ENCODE data around the gene ERBB4.
"Not testable (repeated sequence)": the region's sequence is repeated elsewhere in the genome, so short reads cannot be mapped to it uniquely, and the experiment has no call there.

ERBB4 gene

DNA sequence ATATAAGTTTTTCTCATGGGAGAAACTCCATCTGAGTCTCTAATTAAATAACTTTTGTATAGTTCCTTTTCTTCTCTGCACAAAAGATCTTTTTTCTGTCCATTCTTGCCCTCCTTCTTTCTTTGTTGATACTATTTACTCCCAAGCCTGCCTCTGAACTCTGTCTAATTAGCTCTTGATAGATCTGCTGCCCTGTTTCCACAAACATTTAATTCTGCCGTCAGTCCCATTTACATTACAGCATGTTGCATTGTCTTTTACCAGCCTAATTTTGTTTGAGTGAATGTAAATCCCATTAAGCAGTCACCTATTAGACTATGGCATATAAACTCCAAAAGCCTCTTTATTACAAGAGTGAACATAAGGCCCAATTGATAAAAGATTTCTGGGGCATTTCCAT lies 254.4 kb downstream of the ERBB4 start:
- no peak for DNase-seq

GRCh38 chr2:212282671-212283261 lies 255.8 kb downstream of the ERBB4 start:
- DNase-seq: no peak

- no peak for DNase-seq
Observed at GRCh38 chr2:212276813-212277212, 261.8 kb downstream of the ERBB4 start.

GRCh38 chr2:212274215-212274614 lies 264.4 kb downstream of the ERBB4 start:
- no peak for DNase-seq

DNA sequence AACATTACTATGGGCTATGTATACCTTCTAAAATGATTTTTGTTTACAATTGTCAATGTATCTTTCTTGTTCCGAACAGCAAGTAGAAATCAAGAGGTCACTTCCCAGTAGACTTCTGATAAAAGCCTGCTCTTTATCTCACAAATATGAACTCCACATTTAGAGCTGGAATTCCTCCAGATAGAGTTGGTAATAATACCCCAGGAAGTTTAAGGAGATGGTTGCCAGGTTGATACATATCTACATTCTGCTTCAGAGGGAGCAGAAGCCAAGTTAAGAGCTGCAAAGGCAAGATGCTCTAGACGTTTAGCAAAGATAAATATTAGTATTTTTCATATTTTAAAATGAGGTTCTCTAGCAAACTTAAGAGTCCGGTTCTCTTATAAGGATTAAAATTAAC lies 267.0 kb downstream of the ERBB4 start:
- DNase-seq: no peak

- DNase-seq: no peak
Observed at GRCh38 chr2:212269005-212269404, 269.6 kb downstream of the ERBB4 start.

DNA sequence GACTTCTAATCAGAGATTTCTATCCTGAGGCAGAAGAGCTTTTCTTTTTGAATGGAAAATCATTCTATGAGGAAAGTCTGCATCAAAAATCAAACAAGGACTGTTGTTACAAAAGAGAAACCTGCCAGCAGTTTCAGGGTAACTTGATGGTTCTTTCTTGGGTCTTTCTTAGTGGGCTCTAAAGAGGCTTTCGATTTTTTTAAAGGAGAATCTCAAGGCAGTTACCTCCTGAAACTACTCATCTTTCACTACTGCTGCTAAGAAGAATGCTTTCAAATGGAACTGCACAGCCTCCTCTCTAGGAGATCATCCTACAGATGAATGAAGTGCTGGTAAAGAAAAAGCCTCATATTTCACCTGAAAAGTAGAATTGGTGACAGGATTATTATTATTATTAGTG lies 272.3 kb downstream of the ERBB4 start:
- no peak for DNase-seq

DNA sequence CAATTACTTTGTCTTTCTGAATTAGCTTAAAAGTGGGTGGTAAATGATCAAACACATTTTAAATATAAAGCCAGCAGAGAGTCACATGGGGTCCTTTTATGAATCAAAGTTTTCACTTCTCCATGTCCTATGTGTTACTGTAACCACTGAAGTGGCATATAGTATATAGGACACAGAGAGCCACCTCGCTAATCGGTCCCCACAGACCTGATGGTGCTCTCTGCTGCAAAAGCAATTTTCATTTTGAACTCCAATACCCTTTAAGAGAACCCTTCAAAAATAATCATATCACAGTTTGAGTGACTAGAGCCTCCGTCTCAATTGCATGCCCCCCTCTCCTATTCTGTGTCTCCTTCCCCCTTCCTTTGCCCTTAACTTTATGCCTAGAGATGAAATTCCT lies 272.8 kb downstream of the ERBB4 start:
- DNase-seq: no peak

DNA sequence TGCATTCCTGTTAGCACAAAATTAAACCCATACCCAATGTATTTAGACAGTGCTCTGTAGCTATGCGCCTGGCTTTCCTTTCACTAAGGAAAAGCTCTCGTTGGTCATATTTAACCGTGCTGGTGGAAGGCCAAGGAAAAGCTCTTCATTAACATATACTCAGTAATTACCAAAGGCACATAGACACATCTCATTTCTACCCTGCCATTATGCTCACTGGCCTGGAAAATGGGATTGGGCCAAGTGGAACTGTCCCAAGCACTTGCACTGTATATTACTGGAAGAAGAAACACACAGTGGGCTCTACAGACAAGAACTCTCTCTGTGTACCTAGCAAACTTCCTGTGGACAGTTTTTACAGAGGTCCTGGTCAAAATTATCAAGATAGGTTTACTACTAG lies 274.4 kb downstream of the ERBB4 start:
- no peak for DNase-seq

GRCh38 chr2:212259226-212259625 lies 279.4 kb downstream of the ERBB4 start:
- no peak for DNase-seq

- DNase-seq: no peak
Observed at GRCh38 chr2:212254339-212254738, 284.3 kb downstream of the ERBB4 start.

DNA sequence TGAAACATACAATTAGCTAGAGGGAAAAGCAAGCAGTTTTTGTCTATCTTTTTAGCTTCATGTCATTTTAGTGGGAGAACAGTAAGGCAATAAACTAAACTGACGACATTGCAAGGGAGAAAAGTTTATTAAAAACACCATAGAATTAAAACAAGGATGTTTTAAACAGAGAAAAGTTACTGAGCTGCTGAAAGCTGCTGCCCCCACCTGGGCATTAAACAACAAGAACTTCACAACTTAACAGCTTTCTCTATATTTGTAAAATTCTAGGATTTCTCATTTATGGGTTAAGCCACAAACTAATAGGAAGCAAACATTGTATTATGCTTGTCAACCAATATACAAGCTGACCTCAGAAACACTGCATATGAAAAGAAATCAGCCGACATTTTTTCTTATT lies 289.2 kb downstream of the ERBB4 start:
- no peak for DNase-seq

GRCh38 chr2:212245880-212246279 lies 292.7 kb downstream of the ERBB4 start:
- no peak for DNase-seq

- DNase-seq: no peak
Observed at GRCh38 chr2:212242724-212243123, 295.9 kb downstream of the ERBB4 start.

DNA sequence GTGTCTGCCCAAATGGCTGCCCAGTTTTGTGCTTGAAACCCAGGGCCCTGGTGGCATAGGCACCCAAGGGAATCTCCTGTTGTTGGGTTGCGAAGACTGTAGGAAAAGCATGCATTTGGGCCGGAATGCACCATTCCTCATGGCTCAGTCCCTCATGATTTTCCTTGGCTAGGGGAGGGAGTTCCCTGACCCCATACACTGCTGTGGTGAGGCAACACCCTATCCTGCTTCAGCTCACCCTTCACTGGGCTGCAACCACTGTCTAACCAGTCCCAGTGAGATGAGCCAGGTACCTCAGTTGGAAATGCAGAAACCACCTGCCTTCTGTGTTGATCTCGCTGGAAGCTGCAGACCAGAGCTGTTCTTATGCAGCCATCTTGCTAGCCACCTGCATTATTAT lies 300.4 kb downstream of the ERBB4 start:
- not testable (repeated sequence) for DNase-seq

DNA sequence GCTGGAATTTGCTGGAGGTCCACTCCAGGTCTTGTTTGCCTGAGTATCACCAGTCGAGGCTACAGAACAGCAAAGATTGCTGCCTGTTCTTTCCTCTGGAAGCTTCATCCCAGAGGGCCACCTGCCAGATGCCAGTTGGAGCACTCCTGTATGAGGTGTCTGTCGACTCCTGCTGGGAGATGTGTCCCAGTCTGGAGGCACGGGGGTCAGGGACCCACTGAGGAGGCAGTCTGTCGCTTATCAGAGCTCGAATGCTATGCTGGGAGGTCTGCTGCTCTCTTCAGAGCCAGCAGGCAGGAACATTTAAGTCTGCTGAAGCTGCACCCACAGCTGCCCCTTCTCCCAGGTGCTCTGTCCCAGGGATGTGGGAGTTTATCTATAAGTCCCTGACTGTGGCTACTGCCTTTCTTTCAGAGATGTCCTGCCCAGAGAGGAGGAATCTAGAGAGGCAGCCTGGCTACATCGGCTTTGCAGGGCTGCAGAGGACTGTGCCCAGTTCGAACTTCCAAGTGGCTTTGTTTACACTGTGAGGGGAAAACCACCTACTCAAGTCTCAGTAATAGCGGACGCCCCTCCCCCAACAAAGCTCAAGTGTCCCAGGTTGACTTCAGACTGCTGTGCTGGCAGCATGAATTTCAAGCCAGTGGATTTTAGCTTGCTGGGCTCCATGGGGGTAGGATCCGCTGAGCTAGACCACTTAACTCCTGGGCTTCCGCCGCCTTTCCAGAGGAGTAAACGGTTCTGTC lies 301.1 kb downstream of the ERBB4 start:
- no peak for DNase-seq

- DNase-seq: no peak
Observed at GRCh38 chr2:212228743-212229171, 309.8 kb downstream of the ERBB4 start.

DNA sequence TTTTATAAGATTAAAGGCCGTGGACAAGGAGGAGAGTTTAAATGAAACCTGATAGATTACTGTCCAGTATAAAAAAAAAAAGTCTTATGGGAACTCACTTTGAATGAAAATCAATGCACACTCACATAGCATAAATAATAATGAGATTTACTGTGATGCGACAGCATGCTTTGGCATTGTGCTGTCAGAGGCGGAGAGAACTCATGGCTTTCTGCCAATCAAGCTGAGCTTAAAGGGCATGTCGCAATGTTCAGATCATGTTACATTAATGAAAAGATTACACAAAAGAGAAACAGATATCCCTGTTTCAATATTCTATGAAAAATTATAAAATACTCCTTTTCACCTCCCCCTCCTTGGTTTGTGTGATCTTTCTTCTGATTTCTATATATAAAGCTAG lies 310.8 kb downstream of the ERBB4 start:
- DNase-seq: no peak

- no peak for DNase-seq
Observed at GRCh38 chr2:212226114-212226513, 312.5 kb downstream of the ERBB4 start.

GRCh38 chr2:212223696-212224095 lies 314.9 kb downstream of the ERBB4 start:
- no peak for DNase-seq

DNA sequence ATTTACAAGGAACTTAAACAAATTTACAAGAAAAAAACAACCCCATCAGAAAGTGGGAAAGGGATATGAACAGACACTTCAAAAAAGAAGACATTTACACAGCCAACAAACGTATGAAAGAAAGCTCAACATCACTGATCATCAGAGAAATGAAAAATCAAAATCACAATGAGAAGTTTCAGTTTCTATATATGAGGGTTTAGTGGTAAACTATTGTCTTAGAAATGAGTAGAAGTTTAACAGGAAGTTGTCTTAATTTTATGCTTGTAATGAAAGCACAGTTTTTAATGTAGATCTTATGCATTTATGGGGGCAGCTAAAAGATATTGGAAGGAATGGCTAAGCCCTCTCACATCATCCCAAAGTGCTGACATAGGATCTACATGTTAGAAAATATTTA lies 325.4 kb downstream of the ERBB4 start:
- no peak for DNase-seq

GRCh38 chr2:212208467-212208866 lies 330.1 kb downstream of the ERBB4 start:
- no peak for DNase-seq

GRCh38 chr2:212197776-212198175 lies 340.8 kb downstream of the ERBB4 start:
- DNase-seq: no peak

GRCh38 chr2:212195626-212196025 lies 343.0 kb downstream of the ERBB4 start:
- no peak for DNase-seq

- no peak for DNase-seq
Observed at GRCh38 chr2:212194396-212194795, 344.2 kb downstream of the ERBB4 start.

Measured in GF-D8 (cell line).